Hypothalamus (tissue), 51 donors: ENCODE results near the gene FBXO36.

Experiments used
- DNase-seq, 51 donors: peaks; one replicate each; lab custom pipeline; 2025; lab: John Stamatoyannopoulos, UW

The FBXO36 gene

DNA sequence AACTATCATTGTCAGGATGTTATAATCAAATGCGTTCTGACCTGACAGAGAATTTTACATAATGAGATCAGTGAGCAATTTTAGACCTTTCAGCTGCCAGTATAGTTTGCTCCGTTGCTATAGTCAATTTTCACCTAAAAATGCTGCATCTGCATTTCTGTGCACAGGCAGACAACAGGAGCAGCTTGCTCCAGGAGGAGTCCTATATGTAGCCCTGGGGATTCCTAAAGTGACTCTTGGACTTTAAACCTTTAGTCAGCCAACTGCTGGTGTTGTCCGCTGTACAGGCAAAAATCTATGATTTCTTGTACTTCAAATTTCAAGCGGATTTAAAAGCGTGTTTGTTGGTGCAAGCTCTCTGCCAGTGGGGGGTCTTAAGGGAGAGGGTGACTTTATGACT, 120.7 kb downstream of the FBXO36 start:
- no peak for DNase-seq

DNA sequence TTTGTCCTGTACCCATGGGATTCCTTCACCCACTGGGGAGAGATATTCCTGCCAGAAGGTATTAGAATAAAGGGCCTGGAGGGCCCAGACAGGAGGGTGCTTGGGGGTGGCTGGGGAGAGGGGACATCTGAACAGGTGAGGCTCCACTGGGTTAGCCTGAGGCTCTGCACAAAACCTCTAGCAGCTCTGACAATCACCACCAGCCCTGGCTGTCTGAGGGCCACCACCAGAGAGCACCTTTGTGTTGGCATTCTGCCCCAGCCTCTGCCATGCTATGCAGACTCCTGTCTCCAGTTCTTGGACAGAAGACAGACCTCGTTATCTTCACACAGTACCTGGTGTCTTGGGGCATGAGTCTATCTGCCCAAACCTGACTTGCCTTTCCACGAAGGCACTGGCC, 121.2 kb downstream of the FBXO36 start:
- no peak for DNase-seq

DNA sequence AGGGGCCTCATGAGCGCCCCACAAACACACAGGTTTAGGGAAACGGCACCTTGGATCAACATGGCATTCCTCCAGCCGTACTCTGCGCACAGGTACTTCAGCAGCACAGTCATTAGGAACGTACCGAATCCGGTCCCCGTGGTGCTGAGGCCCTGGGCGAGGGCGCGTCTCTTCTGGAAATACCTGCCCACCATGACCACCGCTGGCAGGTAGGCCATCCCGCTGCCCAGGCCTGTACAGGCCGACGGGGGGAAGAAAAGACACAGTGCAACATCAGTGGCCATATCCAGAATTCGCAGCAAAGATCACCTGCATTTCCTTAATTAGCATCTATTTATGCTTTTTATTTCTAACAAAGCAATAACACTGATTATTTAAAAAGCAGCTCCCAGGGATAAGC, 124.2 kb downstream of the FBXO36 start:
- no peak for DNase-seq

DNA sequence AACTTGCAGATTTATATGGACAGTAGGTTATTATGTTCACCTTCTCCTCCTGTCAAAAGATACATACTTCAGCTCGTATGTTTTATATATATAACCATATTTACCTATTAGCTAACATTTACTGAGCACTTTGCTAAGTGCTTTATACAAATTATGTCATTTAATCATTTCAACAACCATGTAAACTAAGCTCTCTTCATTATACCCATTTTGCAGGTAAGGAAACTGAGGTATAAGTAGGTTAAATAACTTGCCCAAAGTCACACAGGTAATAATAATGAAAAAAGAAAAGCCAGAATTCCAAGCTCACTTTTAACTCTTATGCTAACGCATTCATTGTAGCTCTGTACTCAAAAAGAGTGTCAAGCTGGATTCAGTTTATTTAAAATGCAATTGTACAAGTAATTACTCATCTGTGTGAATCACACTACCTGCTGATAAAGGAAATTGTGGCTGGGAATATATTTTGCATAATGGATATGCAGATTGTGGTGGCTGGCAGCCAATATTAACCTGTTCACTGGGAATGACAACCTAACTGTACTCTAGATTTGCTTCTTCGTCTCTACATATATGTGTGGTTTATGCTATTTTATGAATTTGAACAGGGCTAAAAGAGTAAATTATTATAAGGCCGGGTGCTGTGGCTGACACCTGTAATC, 125.8 kb downstream of the FBXO36 start:
- peak in 1 of 51 donors; percentile 20 for DNase-seq

DNA sequence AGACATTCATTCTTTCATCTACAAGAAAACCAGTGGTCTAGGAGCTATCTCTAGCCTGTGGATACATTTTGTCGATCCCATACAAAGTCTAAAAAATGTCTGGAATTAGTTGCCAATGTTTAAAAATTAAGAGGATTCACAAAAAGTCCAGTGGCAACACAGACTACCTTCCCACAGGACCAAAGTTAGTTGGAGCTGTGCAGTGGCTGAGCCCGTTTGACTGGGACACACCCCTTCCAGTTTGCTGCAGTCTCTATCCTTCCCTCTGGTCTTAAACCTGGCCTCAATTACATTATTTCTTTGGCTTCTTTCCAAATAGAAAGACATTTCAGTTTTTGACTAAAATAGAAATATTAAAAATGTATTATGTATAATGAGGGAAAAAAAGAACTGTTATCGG, 127.8 kb downstream of the FBXO36 start:
- DNase-seq: no peak

DNA sequence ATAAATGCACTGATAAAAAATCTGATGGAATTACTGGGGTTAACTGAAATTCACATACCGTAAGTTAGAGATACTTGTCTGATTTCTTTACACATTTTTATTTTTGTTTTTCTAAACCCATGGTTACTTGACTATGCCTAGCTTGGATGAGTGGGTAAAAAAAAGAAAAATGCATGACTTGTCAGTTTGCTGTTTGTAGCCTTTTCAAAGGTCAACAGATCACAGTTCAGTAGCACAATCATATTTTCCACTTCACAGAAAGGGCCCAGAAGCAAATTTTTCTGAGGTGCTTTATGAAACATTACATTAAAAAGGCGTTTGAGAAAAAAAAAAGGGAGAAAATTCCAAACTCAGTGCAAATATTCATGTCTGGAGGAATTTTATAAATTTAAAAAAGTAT, 130.0 kb downstream of the FBXO36 start:
- no peak for DNase-seq

DNA sequence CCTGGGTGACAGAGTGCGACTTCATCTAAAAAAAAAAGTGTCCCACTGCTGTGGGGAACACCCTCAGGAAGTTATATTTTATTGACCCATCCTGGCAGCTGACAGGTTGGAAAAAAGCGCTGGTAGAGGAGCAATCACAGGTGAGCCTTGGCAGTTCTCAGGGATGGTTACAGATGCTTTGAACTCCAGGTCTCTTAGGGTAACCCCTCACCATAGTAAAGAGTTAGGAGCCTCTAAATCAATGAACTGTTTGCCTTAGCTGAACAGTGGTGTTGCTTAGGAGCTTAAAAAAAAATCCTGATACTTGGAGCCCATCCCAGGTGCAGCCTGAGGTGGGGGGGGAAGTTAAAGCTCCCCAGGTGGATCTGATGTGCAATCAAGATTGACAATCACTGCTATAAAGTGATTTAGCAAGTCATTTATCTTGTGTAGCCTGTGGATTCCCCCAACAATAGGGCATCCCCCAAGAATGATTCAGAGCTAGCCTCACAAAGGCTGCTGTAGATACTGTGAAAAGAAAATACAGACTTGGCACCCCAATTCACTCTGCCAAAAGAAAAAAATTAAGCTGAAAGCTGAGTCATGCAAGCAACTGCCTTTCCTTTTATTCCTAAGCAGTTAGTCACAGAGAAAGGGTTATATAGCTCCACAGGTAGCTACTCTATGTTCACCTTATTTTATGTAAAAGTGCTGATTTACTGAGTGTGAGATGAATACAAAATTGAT, 131.6 kb downstream of the FBXO36 start:
- DNase-seq: peak in 3 of 51 donors; percentile 1 to 49 (median 11)

DNA sequence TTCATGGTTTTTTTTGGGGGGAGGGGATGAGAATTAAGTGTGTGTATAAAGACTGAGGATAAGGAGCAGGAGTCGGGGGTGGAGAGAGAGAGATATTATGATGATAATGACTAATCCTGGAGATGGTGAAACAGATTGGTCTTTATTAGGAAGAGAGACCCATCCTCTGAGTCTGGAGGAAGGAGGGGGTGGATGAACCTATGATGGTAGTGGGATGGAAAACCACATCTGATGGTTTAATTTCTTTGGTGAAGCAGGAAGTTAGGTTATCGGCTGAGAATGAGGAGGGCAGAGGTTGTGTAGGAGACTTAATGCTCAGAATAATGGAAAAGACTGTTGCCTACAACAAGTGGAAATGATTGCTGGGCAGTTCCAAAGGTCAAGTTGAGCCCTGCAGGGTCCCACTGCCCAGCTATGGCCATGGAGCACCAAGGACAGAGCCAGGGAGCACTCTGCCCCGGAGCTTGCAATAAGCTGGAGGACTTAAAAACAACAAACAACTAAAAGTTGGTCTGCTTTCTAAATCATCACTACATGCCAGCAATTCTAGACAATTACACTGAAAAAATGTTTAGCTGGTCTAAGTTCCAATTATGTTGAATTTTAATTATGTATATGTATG, 138.5 kb downstream of the FBXO36 start:
- DNase-seq: no peak
